H1 (cell line): Measurements from ENCODE around the gene SLC18A3. TPM values are rescaled to one million over a fixed set of nuclear protein-coding genes. Genes with fewer than 3 reads are reported as not detected.

ENCODE experiments used
- CTCF ChIA-PET: fragments of 300-600 bp; sonication (Branson Sonifier 250); formaldehyde crosslinking; loops from one replicate; lab custom pipeline; 2021; ENCODE audit not compliant: partially characterized antibody; lab: Charles Lee
- POLR2A ChIA-PET: fragments of 300-600 bp; sonication (Branson Sonifier 250); formaldehyde crosslinking; loops from one replicate; lab custom pipeline; 2021; ENCODE audit warnings: inconsistent platforms; ENCODE audit not compliant: partially characterized antibody; lab: Charles Lee
- DNase-seq, 2 experiments: peaks; one replicate each; pipeline versions ENCODE4 v3.0.0 to v3.0.0-alpha.2; 2010 to 2022; ENCODE audit warnings: low spot score in 2 of 2, low read depth in 1 of 2, mixed read lengths in 1 of 2
- FAIRE-seq: peaks from 2 replicates; lab custom pipeline; 2011; peaks lifted over from hg19 to GRCh38; lab: Jason Lieb, UNC
- H2AFZ ChIP-seq: 2 replicates; pipeline ENCODE4 v1.8.1; 2012; ENCODE audit warnings: low read length, inconsistent platforms
- H2AK5ac ChIP-seq: 2 replicates; pipeline ENCODE4 v1.6.1; 2013; ENCODE audit warnings: low read depth, low read length
- H2BK120ac ChIP-seq: replicated peaks from 2 replicates; pipeline ENCODE3; 2013; ENCODE audit warnings: low read depth, low read length, inconsistent platforms
- H2BK12ac ChIP-seq: 2 replicates; pipeline ENCODE4 v1.6.1; 2013; ENCODE audit warnings: low read depth, low read length
- H2BK15ac ChIP-seq: 2 replicates; pipeline ENCODE4 v1.6.1; 2013; ENCODE audit warnings: low read length
- H2BK20ac ChIP-seq: 2 replicates; pipeline ENCODE4 v1.6.1; 2013; ENCODE audit warnings: low read length
- H2BK5ac ChIP-seq: 2 replicates; pipeline ENCODE4 v1.6.1; 2013; ENCODE audit warnings: low read depth, low read length
- H3K14ac ChIP-seq: 2 replicates; pipeline ENCODE4 v1.6.1; 2013; ENCODE audit warnings: inconsistent platforms; ENCODE audit not compliant: insufficient read length
- H3K18ac ChIP-seq: 2 replicates; pipeline ENCODE4 v1.6.1; 2013; ENCODE audit warnings: low read length; ENCODE audit errors: extremely low read depth
- H3K23ac ChIP-seq: 2 replicates; pipeline ENCODE4 v1.6.1; 2013; ENCODE audit warnings: inconsistent platforms; ENCODE audit not compliant: insufficient read length
- H3K23me2 ChIP-seq: 2 replicates; pipeline ENCODE4 v1.6.1; 2013; ENCODE audit warnings: low read depth, low read length
- H3K27ac ChIP-seq: 2 replicates; pipeline ENCODE4 v1.6.1; 2011; ENCODE audit warnings: low read depth, low read length, inconsistent platforms
- H3K27me3 ChIP-seq, 4 experiments: replicated peaks in 1 of 4; 1 replicate in 1 of 4; 2 replicates in 3 of 4; pipeline versions ENCODE4 v1.6.1 to v1.8.1; 2011 to 2013; ENCODE audit warnings: low read length in 3 of 4, mild to moderate bottlenecking in 3 of 4, inconsistent platforms in 2 of 4, mixed read lengths in 2 of 4, moderate library complexity in 1 of 4; ENCODE audit not compliant: control insufficient read depth in 3 of 4, insufficient read depth in 3 of 4; ENCODE audit errors: extremely low read depth in 1 of 4
- H3K36me3 ChIP-seq, 4 experiments: 2 replicates each; pipeline versions ENCODE4 v1.6.1 to v1.8.1; 2011 to 2013; ENCODE audit warnings: mild to moderate bottlenecking in 4 of 4, low read length in 3 of 4, moderate library complexity in 2 of 4, control low read depth in 1 of 4, inconsistent platforms in 1 of 4; ENCODE audit not compliant: insufficient read depth in 4 of 4, control insufficient read depth in 2 of 4
- H3K4ac ChIP-seq: replicated peaks from 2 replicates; pipeline ENCODE3; 2013; ENCODE audit warnings: low read length, low read depth, mixed read lengths, inconsistent platforms; ENCODE audit not compliant: insufficient read length
- H3K4me1 ChIP-seq, 4 experiments: replicated peaks in 1 of 4; 1 replicate in 1 of 4; 2 replicates in 3 of 4; pipeline versions ENCODE4 v1.6.1 to v1.8.1; 2011 to 2013; ENCODE audit warnings: low read length in 3 of 4, inconsistent platforms in 2 of 4, mixed read lengths in 1 of 4; ENCODE audit not compliant: insufficient read depth in 4 of 4, control insufficient read depth in 3 of 4
- H3K4me2 ChIP-seq, 2 experiments: 2 replicates each; pipeline versions ENCODE4 v1.6.1 to v1.8.1; 2011 to 2013; ENCODE audit warnings: low read depth in 2 of 2, low read length in 2 of 2, control low read depth in 1 of 2, inconsistent platforms in 1 of 2, mild to moderate bottlenecking in 1 of 2; ENCODE audit not compliant: insufficient read depth in 1 of 2
- H3K4me3 ChIP-seq, 4 experiments: fragments of 200-600, 300-600 bp in 1 of 4; sonication (generic), shearing (Covaris generic), sonication (Bioruptor Twin) in 1 of 4; 2 replicates each; pipeline versions ENCODE4 v1.5.1 to v1.8.1; 2011 to 2016; ENCODE audit warnings: low read length in 4 of 4, low read depth in 3 of 4, control low read depth in 2 of 4, inconsistent platforms in 2 of 4, mild to moderate bottlenecking in 2 of 4, mixed read lengths in 1 of 4, moderate library complexity in 1 of 4; ENCODE audit not compliant: insufficient read depth in 2 of 4; ENCODE audit errors: extremely low read depth in 1 of 4
- H3K56ac ChIP-seq: replicated peaks from 2 replicates; pipeline ENCODE3; 2013; ENCODE audit warnings: low read depth, mild to moderate bottlenecking, mixed read lengths, low read length, inconsistent platforms; ENCODE audit not compliant: insufficient read length
- H3K79me1 ChIP-seq: 2 replicates; pipeline ENCODE4 v1.6.1; 2013; ENCODE audit warnings: low read depth, low read length, control low read depth
- H3K79me2 ChIP-seq, 2 experiments: 2 replicates each; pipeline versions ENCODE4 v1.6.1 to v1.8.1; 2012 to 2013; ENCODE audit warnings: low read length in 2 of 2, mild to moderate bottlenecking in 2 of 2, inconsistent platforms in 1 of 2; ENCODE audit not compliant: insufficient read depth in 2 of 2, control insufficient read depth in 1 of 2
- H3K9ac ChIP-seq, 4 experiments: replicated peaks in 1 of 4; 1 replicate in 1 of 4; 2 replicates in 3 of 4; pipeline versions ENCODE4 v1.6.1 to v1.8.1; 2011 to 2013; ENCODE audit warnings: low read depth in 3 of 4, low read length in 3 of 4, control low read depth in 2 of 4, mild to moderate bottlenecking in 2 of 4, moderate library complexity in 2 of 4, inconsistent platforms in 1 of 4; ENCODE audit errors: extremely low read depth in 1 of 4
- H3K9me3 ChIP-seq, 2 experiments: 2 replicates each; pipeline versions ENCODE4 v1.6.1 to v1.8.1; 2012 to 2013; ENCODE audit warnings: mild to moderate bottlenecking in 2 of 2, moderate library complexity in 2 of 2, control low read depth in 1 of 2, inconsistent platforms in 1 of 2, low read depth in 1 of 2, low read length in 1 of 2, mixed read lengths in 1 of 2; ENCODE audit not compliant: insufficient read depth in 2 of 2
- H4K20me1 ChIP-seq, 2 experiments: replicated peaks in 1 of 2; 2 replicates each; pipeline versions ENCODE3 to v1.8.1; 2011 to 2013; ENCODE audit warnings: inconsistent platforms in 2 of 2, low read length in 2 of 2, mild to moderate bottlenecking in 1 of 2; ENCODE audit not compliant: insufficient read depth in 2 of 2, control insufficient read depth in 1 of 2
- H4K5ac ChIP-seq: 2 replicates; pipeline ENCODE4 v1.6.1; 2013; ENCODE audit warnings: low read length, low read depth, mixed read lengths, inconsistent platforms; ENCODE audit not compliant: insufficient read length
- H4K8ac ChIP-seq: 2 replicates; pipeline ENCODE4 v1.8.0; 2013; ENCODE audit warnings: mild to moderate bottlenecking, moderate library complexity, low read length, inconsistent platforms; ENCODE audit not compliant: insufficient read depth; ENCODE audit errors: extremely low read depth
- H4K91ac ChIP-seq: replicated peaks from 2 replicates; pipeline ENCODE3; 2013; ENCODE audit warnings: low read length, mixed read lengths, inconsistent platforms; ENCODE audit not compliant: insufficient read length
- POU5F1 ChIP-seq: IDR thresholded peaks from 2 replicates; pipeline ENCODE4 v1.6.1; 2011; ENCODE audit warnings: low read depth, mild to moderate bottlenecking, low read length, moderate library complexity
- SP2 ChIP-seq: IDR thresholded peaks from 2 replicates; pipeline ENCODE4 v1.6.1; 2012; ENCODE audit warnings: mild to moderate bottlenecking, low read length, inconsistent platforms
- SRF ChIP-seq: IDR thresholded peaks from 2 replicates; pipeline ENCODE4 v1.6.1; 2011; ENCODE audit warnings: mild to moderate bottlenecking, low read depth, low read length, moderate library complexity
- WGBS, 2 experiments: shearing (Covaris generic) in 1 of 2; methylation state at CpG; one replicate each; pipeline versions ENCODE4 v1.1.6 to v1.1.7; 2013 to 2015; ENCODE audit warnings: low lambda C conversion rate in 2 of 2, mixed read lengths in 2 of 2, inconsistent platforms in 1 of 2, low coverage in 1 of 2, missing lambda C conversion rate in 1 of 2; ENCODE audit not compliant: insufficient replicate concordance in 2 of 2, insufficient coverage in 1 of 2, insufficient read length in 1 of 2; ENCODE audit errors: extremely low coverage in 1 of 2, missing lambda C conversion rate in 1 of 2; 5-methylcytosine and 5-hydroxymethylcytosine counted together
- polyA plus RNA-seq, 7 experiments: library from polyadenylated mRNA; depleted of rRNA in 3 of 7; stranded (reverse) in 5 of 7; unstranded in 2 of 7; fragments of >200 nt in 5 of 7; fragments of 200-250 nt in 2 of 7; gene quantifications; 1 replicate in 5 of 7; 2 replicates in 1 of 7; 4 replicates in 1 of 7; pipeline versions ENCODE4 v1.2.1 to v1.2.3, GENCODE V29; 2011 to 2013; ENCODE audit warnings: missing spikeins in 2 of 7, mixed read lengths in 2 of 7
- total RNA-seq: library from RNA; stranded (reverse); fragmentation: NEBNext Ultra II Directional; extraction: Animal tissue kit (Norgen Biotek cat#: 25700); gene quantifications from 2 replicates; pipeline ENCODE4 v1.2.1, GENCODE V29; 2021

Gene SLC18A3
- total and polyA plus RNA-seq, 2 of the 8 experiments (the other 6 are each of a cell fraction or from before 2014, with no cell fraction given): 0.17 TPM; not detected in 1

DNA sequence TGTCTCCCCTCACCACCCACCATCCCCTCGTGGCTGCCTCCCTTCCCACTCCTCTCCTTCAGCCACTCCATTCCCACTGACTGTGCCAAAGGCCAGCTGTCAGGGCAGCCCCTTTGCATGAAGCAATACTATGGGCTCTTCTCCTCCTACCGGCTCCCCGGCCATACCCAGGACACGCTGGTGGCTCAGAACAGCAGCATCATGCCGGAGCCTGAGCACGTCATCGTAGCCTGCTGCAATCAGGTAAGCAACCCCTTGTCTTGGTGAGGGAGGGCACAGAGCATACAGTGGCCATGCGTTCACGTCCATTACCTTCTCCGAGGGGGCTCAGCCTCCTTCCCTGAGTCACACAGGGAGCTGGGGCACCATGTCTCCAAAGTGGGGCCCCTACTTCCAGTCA, 15.3 kb downstream of the SLC18A3 start:
- Histone ChIP-seq H3K4me3 (no peak overlapping the region), H3K9me3 (no peaks in the 10 kb centered on the region), H3K9ac (no peak overlapping the region), H4K5ac (no peak overlapping the region), H3K79me1 (no peaks in the 10 kb centered on the region), H3K4ac (no peak overlapping the region), H2BK5ac (no peak overlapping the region), H4K91ac (no peak overlapping the region), H3K4me2 (no peak overlapping the region), H3K18ac (no peak overlapping the region), H3K23ac (no peak overlapping the region), H3K27me3 (peaks cover 0 to 10% (median 1%) of the 10 kb centered on the region in 4 experiments; a peak in 4 of 7 replicates), H2AFZ (no peak overlapping the region), H3K79me2 (no peaks in the 10 kb centered on the region), H4K8ac (no peak overlapping the region), H3K23me2 (peaks cover 4% of the 10 kb centered on the region; the same call in 1 of the 2 replicates), H2BK20ac (no peak overlapping the region), H3K36me3 (no peaks in the 10 kb centered on the region), H2BK12ac (no peak overlapping the region), H2BK15ac (no peak overlapping the region), H4K20me1 (peaks cover 0 to 2% of the 10 kb centered on the region in 2 experiments), H3K56ac (no peak overlapping the region), H2AK5ac (no peak overlapping the region), H3K27ac (no peak overlapping the region), H3K4me1 (no peaks in the 10 kb centered on the region), H2BK120ac (no peak overlapping the region), H3K14ac (no peak overlapping the region)
- DNase-seq (no peak), FAIRE-seq (no peak)
- POLR2A ChIA-PET: no interaction called here
- CTCF ChIA-PET: interaction anchor here (2.0 kb wide), 1 partner anchor 9 kb away, joined by 6 read pairs; no protein-coding TSS in a partner anchor
- TF ChIP-seq POU5F1 (no peak), SP2 (no peak), SRF (no peak)
- 94% methylated on average over 9 of the region's 10 CpGs; no CpG with 5 or more reads in 1 of the 2 experiments for WGBS, 2 experiments
